Spinal cord (tissue), 10 donors: ENCODE data around the gene CCDC77. TPM values are rescaled to one million over a fixed set of nuclear protein-coding genes. Genes with fewer than 3 reads are reported as not detected.

Experiments
- DNase-seq, 6 donors: peaks; one replicate each; pipeline versions ENCODE4 v3.0.0 to v3.0.0-alpha.2; 2013 to 2015; ENCODE audit warnings: low spot score in 6 of 6, low read depth in 4 of 6
- H3K27ac ChIP-seq: one replicate; pipeline ENCODE4 v1.5.1; 2013; ENCODE audit warnings: low read depth, low read length, control low read depth
- H3K27me3 ChIP-seq: one replicate; pipeline ENCODE4 v1.6.1; 2013; ENCODE audit warnings: low read length; ENCODE audit not compliant: control insufficient read depth, insufficient read depth
- H3K36me3 ChIP-seq: one replicate; pipeline ENCODE4 v1.6.1; 2013; ENCODE audit warnings: low read length; ENCODE audit not compliant: control insufficient read depth, insufficient read depth
- H3K4me1 ChIP-seq: one replicate; pipeline ENCODE4 v1.6.1; 2013; ENCODE audit warnings: low read length; ENCODE audit not compliant: control insufficient read depth, insufficient read depth
- H3K4me3 ChIP-seq: one replicate; pipeline ENCODE4 v1.5.1; 2013; ENCODE audit warnings: low read depth, low read length, control low read depth
- H3K9me3 ChIP-seq: one replicate; pipeline ENCODE4 v1.6.1; 2013; ENCODE audit warnings: low read length; ENCODE audit not compliant: control insufficient read depth, insufficient read depth
- WGBS: methylation state at CpG from one replicate; pipeline ENCODE4 v1.1.5; 2013; ENCODE audit warnings: missing lambda C conversion rate; ENCODE audit not compliant: insufficient coverage; 5-methylcytosine and 5-hydroxymethylcytosine counted together
- polyA plus RNA-seq, 2 donors: library from polyadenylated mRNA; unstranded; fragments of 120-200 nt; gene quantifications; one replicate each; pipeline ENCODE4 v1.2.1, GENCODE V29; 2013; ENCODE audit not compliant: insufficient read length in 2 of 2
- total RNA-seq, 2 donors: library from RNA; depleted of rRNA in 1 of 2; stranded (reverse); fragments of 120-200 nt in 1 of 2; fragments of >200 nt in 1 of 2; gene quantifications; one replicate each; pipeline versions ENCODE4 v1.2.3 to v1.2.4, GENCODE V29; 2013 to 2014
- donor health status: healthy.

CCDC77 gene
- total and polyA plus RNA-seq, 4 donors, result 10.1 to 17.5 (median 16.4) TPM

GRCh38 chr12:461425-461824 lies 60.0 kb downstream of the CCDC77 start:
- Histone ChIP-seq H3K4me1 (peaks cover 22% of the 10 kb centered on the region), H3K36me3 (no peaks in the 10 kb centered on the region), H3K9me3 (no peaks in the 10 kb centered on the region), H3K4me3 (peak overlapping the region; percentile 51), H3K27ac (no peak overlapping the region), H3K27me3 (peaks cover 17% of the 10 kb centered on the region)
- DNase-seq, result no peak
- 75% methylated on average over 12 of the region's 13 CpGs for WGBS

- peaks cover 10% of the 10 kb centered on the region for H3K27me3 ChIP-seq
- H3K4me3 ChIP-seq, result no peak overlapping the region
- no peak overlapping the region for H3K27ac ChIP-seq
- DNase-seq, result no peak
- no peaks in the 10 kb centered on the region for H3K36me3 ChIP-seq
- WGBS, result 80% methylated on average over 2 of the region's 6 CpGs
- H3K4me1 ChIP-seq, result peaks cover 22% of the 10 kb centered on the region
- no peaks in the 10 kb centered on the region for H3K9me3 ChIP-seq
Measured at GRCh38 chr12:462936-463705, 61.7 kb downstream of the CCDC77 start.

- H3K9me3 ChIP-seq, result no peaks in the 10 kb centered on the region
- peaks cover 15% of the 10 kb centered on the region for H3K4me1 ChIP-seq
- no peak overlapping the region for H3K4me3 ChIP-seq
- DNase-seq, result peak in 1 of 6 donors; percentile 9
- no peaks in the 10 kb centered on the region for H3K36me3 ChIP-seq
- 71% methylated on average over 14 of the region's 16 CpGs for WGBS
- no peak overlapping the region for H3K27ac ChIP-seq
- H3K27me3 ChIP-seq, result peaks cover 2% of the 10 kb centered on the region
Measured at GRCh38 chr12:464484-465267, 63.2 kb downstream of the CCDC77 start.

- peak in 2 of 6 donors; percentile 6 to 36 for DNase-seq
- no peak overlapping the region for H3K27ac ChIP-seq
- 65% methylated on average over 4 of the region's 8 CpGs for WGBS
Measured at GRCh38 chr12:466039-466438, 64.6 kb downstream of the CCDC77 start.

GRCh38 chr12:466762-467161 lies 65.3 kb downstream of the CCDC77 start:
- no peaks in the 10 kb centered on the region for H3K27me3 ChIP-seq
- no peak for DNase-seq
- no peak overlapping the region for H3K27ac ChIP-seq
- no peak overlapping the region for H3K4me3 ChIP-seq
- no peaks in the 10 kb centered on the region for H3K36me3 ChIP-seq
- H3K4me1 ChIP-seq, result peaks cover 8% of the 10 kb centered on the region
- no CpG with 5 or more reads among the region's 5 CpGs for WGBS
- H3K9me3 ChIP-seq, result no peaks in the 10 kb centered on the region

More at GRCh38 chr12:466039-466438, 64.6 kb downstream of the CCDC77 start:
- no peaks in the 10 kb centered on the region for H3K36me3 ChIP-seq
- peaks cover 8% of the 10 kb centered on the region for H3K4me1 ChIP-seq
- H3K27me3 ChIP-seq, result no peaks in the 10 kb centered on the region
- H3K4me3 ChIP-seq, result no peak overlapping the region
- no peaks in the 10 kb centered on the region for H3K9me3 ChIP-seq

GRCh38 chr12:467591-467990 lies 66.1 kb downstream of the CCDC77 start:
- H3K4me3 ChIP-seq, result no peak overlapping the region
- no peaks in the 10 kb centered on the region for H3K9me3 ChIP-seq
- WGBS, result 100% methylated on average over 1 of the region's 6 CpGs
- DNase-seq, result no peak
- no peaks in the 10 kb centered on the region for H3K36me3 ChIP-seq
- H3K4me1 ChIP-seq, result peaks cover 8% of the 10 kb centered on the region
- no peak overlapping the region for H3K27ac ChIP-seq
- no peaks in the 10 kb centered on the region for H3K27me3 ChIP-seq

- WGBS, result 71% methylated on average over 5 of the region's 10 CpGs
- Histone ChIP-seq H3K27ac (no peak overlapping the region), H3K27me3 (no peaks in the 10 kb centered on the region), H3K36me3 (no peaks in the 10 kb centered on the region), H3K4me1 (peaks cover 8% of the 10 kb centered on the region), H3K4me3 (no peak overlapping the region), H3K9me3 (no peaks in the 10 kb centered on the region)
- DNase-seq, result no peak
Measured at GRCh38 chr12:468671-469389, 67.4 kb downstream of the CCDC77 start.

GRCh38 chr12:470133-470532 lies 68.7 kb downstream of the CCDC77 start:
- 59% methylated on average over 10 of the region's 11 CpGs for WGBS
- H3K27me3 ChIP-seq, result no peaks in the 10 kb centered on the region
- peaks cover 4% of the 10 kb centered on the region for H3K4me1 ChIP-seq
- no peaks in the 10 kb centered on the region for H3K36me3 ChIP-seq
- DNase-seq, result no peak
- no peak overlapping the region for H3K4me3 ChIP-seq
- H3K9me3 ChIP-seq, result no peaks in the 10 kb centered on the region
- no peak overlapping the region for H3K27ac ChIP-seq

- Histone ChIP-seq H3K4me3 (no peak overlapping the region), H3K27me3 (no peaks in the 10 kb centered on the region), H3K4me1 (no peaks in the 10 kb centered on the region), H3K27ac (no peak overlapping the region), H3K36me3 (no peaks in the 10 kb centered on the region), H3K9me3 (no peaks in the 10 kb centered on the region)
- 79% methylated on average over 3 of the region's 5 CpGs for WGBS
- DNase-seq, result no peak
Measured at GRCh38 chr12:473198-473597, 71.8 kb downstream of the CCDC77 start.
